ENCODE measurements around the gene ITSN2.

- no peak for TF ChIP-seq POLR2A (IDR thresholded peaks at IDR 0.05)
- TF ChIP-seq, protein P1, sequence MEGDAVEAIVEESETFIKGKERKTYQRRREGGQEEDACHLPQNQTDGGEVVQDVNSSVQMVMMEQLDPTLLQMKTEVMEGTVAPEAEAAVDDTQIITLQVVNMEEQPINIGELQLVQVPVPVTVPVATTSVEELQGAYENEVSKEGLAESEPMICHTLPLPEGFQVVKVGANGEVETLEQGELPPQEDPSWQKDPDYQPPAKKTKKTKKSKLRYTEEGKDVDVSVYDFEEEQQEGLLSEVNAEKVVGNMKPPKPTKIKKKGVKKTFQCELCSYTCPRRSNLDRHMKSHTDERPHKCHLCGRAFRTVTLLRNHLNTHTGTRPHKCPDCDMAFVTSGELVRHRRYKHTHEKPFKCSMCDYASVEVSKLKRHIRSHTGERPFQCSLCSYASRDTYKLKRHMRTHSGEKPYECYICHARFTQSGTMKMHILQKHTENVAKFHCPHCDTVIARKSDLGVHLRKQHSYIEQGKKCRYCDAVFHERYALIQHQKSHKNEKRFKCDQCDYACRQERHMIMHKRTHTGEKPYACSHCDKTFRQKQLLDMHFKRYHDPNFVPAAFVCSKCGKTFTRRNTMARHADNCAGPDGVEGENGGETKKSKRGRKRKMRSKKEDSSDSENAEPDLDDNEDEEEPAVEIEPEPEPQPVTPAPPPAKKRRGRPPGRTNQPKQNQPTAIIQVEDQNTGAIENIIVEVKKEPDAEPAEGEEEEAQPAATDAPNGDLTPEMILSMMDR (IDR thresholded peaks at IDR 0.05 in 8 of 11, conservative IDR thresholded peaks at IDR 0.05 in 3 of 11) = no peak
These were observed 197.2 kb downstream of the ITSN2 start for GRCh38 chr2:24163186-24163585.
